ENCODE results near the gene TMEM171.

GRCh38 chr5:73176250-73176649 lies 55.9 kb downstream of the TMEM171 start:
- TF ChIP-seq CTCF (IDR thresholded peaks at IDR 0.05 in 2 of 3, conservative IDR thresholded peaks at IDR 0.05 in 1 of 3; ENCODE audit: borderline replicate concordance in 1 of 3, insufficient read depth in 1 of 3, low read depth in 2 of 3, low read length in 2 of 3) = no peak
- no peak for TF ChIP-seq POLR2AphosphoS5 (IDR thresholded peaks at IDR 0.05; ENCODE audit: low read depth, low read length)
- no peak for TF ChIP-seq EZH2phosphoT487 (IDR thresholded peaks at IDR 0.05; ENCODE audit: borderline replicate concordance)
- no peak for TF ChIP-seq POLR2A (IDR thresholded peaks at IDR 0.05; ENCODE audit: borderline replicate concordance, extremely low read depth, insufficient read depth, insufficient read length)
- no peak for TF ChIP-seq CBX3 (IDR thresholded peaks at IDR 0.05; ENCODE audit: low read depth)

All from HCT116 (cell line).